C4-2B (cell line): ENCODE results near the gene SPC25.

Experiments used
- ZFX ChIP-seq: fragments of 450-650 bp; IDR thresholded peaks from 2 replicates; pipeline ENCODE4 v1.6.1; 2017
- TF ChIP-seq, protein P1 (sequence below): fragments of 450-650 bp; conservative IDR thresholded peaks from 2 replicates; pipeline ENCODE4 v1.5.1; 2017; ENCODE audit warnings: mild to moderate bottlenecking

DNA sequence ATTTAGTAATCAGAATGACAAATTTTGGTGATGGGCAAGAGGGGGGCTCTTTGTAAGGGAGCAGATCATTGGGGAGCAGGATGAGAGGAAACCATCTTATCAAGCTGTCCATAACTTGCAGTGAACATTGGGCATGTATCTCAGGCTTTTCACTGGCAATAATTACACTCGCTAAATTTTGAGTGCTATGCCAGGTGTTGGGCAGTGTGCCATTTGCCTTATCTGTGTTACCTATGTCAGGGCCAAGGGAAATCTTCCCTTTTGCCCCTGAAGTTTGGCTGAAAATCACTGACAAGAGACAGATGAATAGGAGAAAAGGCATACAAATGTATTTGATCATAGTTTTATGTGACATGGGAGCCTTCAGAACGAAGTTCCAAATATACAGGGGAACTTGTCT lies 48.8 kb downstream of the SPC25 start:
- TF ChIP-seq, protein P1, sequence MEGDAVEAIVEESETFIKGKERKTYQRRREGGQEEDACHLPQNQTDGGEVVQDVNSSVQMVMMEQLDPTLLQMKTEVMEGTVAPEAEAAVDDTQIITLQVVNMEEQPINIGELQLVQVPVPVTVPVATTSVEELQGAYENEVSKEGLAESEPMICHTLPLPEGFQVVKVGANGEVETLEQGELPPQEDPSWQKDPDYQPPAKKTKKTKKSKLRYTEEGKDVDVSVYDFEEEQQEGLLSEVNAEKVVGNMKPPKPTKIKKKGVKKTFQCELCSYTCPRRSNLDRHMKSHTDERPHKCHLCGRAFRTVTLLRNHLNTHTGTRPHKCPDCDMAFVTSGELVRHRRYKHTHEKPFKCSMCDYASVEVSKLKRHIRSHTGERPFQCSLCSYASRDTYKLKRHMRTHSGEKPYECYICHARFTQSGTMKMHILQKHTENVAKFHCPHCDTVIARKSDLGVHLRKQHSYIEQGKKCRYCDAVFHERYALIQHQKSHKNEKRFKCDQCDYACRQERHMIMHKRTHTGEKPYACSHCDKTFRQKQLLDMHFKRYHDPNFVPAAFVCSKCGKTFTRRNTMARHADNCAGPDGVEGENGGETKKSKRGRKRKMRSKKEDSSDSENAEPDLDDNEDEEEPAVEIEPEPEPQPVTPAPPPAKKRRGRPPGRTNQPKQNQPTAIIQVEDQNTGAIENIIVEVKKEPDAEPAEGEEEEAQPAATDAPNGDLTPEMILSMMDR: no peak
- no peak for TF ChIP-seq ZFX
